ENCODE data around the gene HDAC9. TPM values are rescaled to one million over a fixed set of nuclear protein-coding genes. Genes with fewer than 3 reads are reported as not detected.

HDAC9 gene
- polyA plus RNA-seq, 1 of the 3 experiments (the other 2 are of a cell fraction) = 11.6 TPM

GRCh38 chr7:18834577-18834976, 339.0 kb downstream of the HDAC9 start:
- ChIA-PET CTCF (interaction anchor here (1.2 kb wide), 1 partner anchor 142 kb away, joined by 3 read pairs; no protein-coding TSS in a partner anchor), POLR2A (no interaction called here)
- H3K36me3 ChIP-seq (replicated peaks in 1 of 2; ENCODE audit: control insufficient read depth in 1 of 2, insufficient read depth in 2 of 2, low read length in 1 of 2) = peaks cover 0 to 11% of the 10 kb centered on the region in 2 experiments

GRCh38 chr7:18835001-18835690, 339.6 kb downstream of the HDAC9 start:
- Histone ChIP-seq H2AFZ (ENCODE audit: low read depth) (0 out of 2 replicates have a peak overlapping the region, but pooled peaks have one; percentile 10), H3K4me3 (ENCODE audit: low read depth in 2 of 2, low read length in 1 of 2) (no peak overlapping the region), H3K4me2 (no peak overlapping the region), H3K9me3 (no peaks in the 10 kb centered on the region), H3K4me1 (ENCODE audit: control insufficient read depth in 1 of 2, insufficient read depth in 2 of 2, low read depth in 1 of 2, low read length in 1 of 2) (peaks cover 6 to 24% of the 10 kb centered on the region in 2 experiments; a peak in 3 of 4 replicates), H3K9ac (no peak overlapping the region), H3K9me2 (no peaks in the 10 kb centered on the region), H3K36me3 (replicated peaks in 1 of 2; ENCODE audit: control insufficient read depth in 1 of 2, insufficient read depth in 2 of 2, low read length in 1 of 2) (peaks cover 0 to 13% of the 10 kb centered on the region in 2 experiments), H3K27ac (ENCODE audit: low read depth in 2 of 2, low read length in 1 of 2) (peak overlapping the region in 1 of 2 experiments; percentile 82; a peak in 2 of 4 replicates), H3K79me2 (ENCODE audit: insufficient read depth) (no peaks in the 10 kb centered on the region), H3K27me3 (ENCODE audit: insufficient read depth) (no peaks in the 10 kb centered on the region), H4K20me1 (ENCODE audit: insufficient read depth) (no peaks in the 10 kb centered on the region), H3F3A (replicated peaks; ENCODE audit: insufficient read depth) (no peaks in the 10 kb centered on the region)
- ChIA-PET POLR2A (no interaction called here), CTCF (interaction anchor here (1.2 kb wide), 1 partner anchor 142 kb away, joined by 3 read pairs; no protein-coding TSS in a partner anchor)
- WGBS (ENCODE audit: low lambda C conversion rate) = 79% methylated on average over 7 of the region's 7 CpGs
- TF ChIP-seq SMC3 (IDR thresholded peaks at IDR 0.05; ENCODE audit: low read depth, low read length) = no peak
- no peak for TF ChIP-seq CTCF (IDR thresholded peaks at IDR 0.05)
- TF ChIP-seq RXRA (IDR thresholded peaks at IDR 0.05; ENCODE audit: borderline replicate concordance, low read depth) = no peak
- no peak for TF ChIP-seq YY1 (IDR thresholded peaks at IDR 0.05; ENCODE audit: low read depth)
- TF ChIP-seq EP300 (IDR thresholded peaks at IDR 0.05; ENCODE audit: borderline replicate concordance in 1 of 2, low read depth in 1 of 2, low read length in 1 of 2) = no peak
- TF ChIP-seq USF2 (IDR thresholded peaks at IDR 0.05; ENCODE audit: borderline replicate concordance, low read depth, low read length) = no peak
- no peak for TF ChIP-seq GATA2 (CRISPR knock-in tag; IDR thresholded peaks at IDR 0.05)
- no peak for TF ChIP-seq RFX5 (IDR thresholded peaks at IDR 0.05; ENCODE audit: low read length)
- no peak for TF ChIP-seq ELF1 (IDR thresholded peaks at IDR 0.05)
- no peak for DNase-seq

More at GRCh38 chr7:18834577-18834976, 339.0 kb downstream of the HDAC9 start:
- H3K4me3 ChIP-seq (ENCODE audit: low read depth in 2 of 2, low read length in 1 of 2) = no peak overlapping the region
- H3K9me2 ChIP-seq = no peaks in the 10 kb centered on the region
- no peak for DNase-seq
- H3K4me1 ChIP-seq (ENCODE audit: control insufficient read depth in 1 of 2, insufficient read depth in 2 of 2, low read depth in 1 of 2, low read length in 1 of 2) = peaks cover 12 to 30% of the 10 kb centered on the region in 2 experiments
- WGBS (ENCODE audit: low lambda C conversion rate) = 91% methylated on average over 8 of the region's 8 CpGs
- H3K27me3 ChIP-seq (ENCODE audit: insufficient read depth) = no peaks in the 10 kb centered on the region
- H3F3A ChIP-seq (replicated peaks; ENCODE audit: insufficient read depth) = no peaks in the 10 kb centered on the region
- no peak overlapping the region for H3K4me2 ChIP-seq
- H2AFZ ChIP-seq (ENCODE audit: low read depth) = 0 out of 2 replicates have a peak overlapping the region, but pooled peaks have one; percentile 10
- no peak overlapping the region for H3K9ac ChIP-seq
- no peaks in the 10 kb centered on the region for H4K20me1 ChIP-seq (ENCODE audit: insufficient read depth)
- peak overlapping the region in 1 of 2 experiments; percentile 82; a peak in 2 of 4 replicates for H3K27ac ChIP-seq (ENCODE audit: low read depth in 2 of 2, low read length in 1 of 2)
- TF ChIP-seq RXRA (IDR thresholded peaks at IDR 0.05; ENCODE audit: borderline replicate concordance, low read depth) = no peak
- no peaks in the 10 kb centered on the region for H3K79me2 ChIP-seq (ENCODE audit: insufficient read depth)
- no peaks in the 10 kb centered on the region for H3K9me3 ChIP-seq

All from SK-N-SH (cell line).